Measurements from ENCODE around the gene GYS1.

Gene GYS1

DNA sequence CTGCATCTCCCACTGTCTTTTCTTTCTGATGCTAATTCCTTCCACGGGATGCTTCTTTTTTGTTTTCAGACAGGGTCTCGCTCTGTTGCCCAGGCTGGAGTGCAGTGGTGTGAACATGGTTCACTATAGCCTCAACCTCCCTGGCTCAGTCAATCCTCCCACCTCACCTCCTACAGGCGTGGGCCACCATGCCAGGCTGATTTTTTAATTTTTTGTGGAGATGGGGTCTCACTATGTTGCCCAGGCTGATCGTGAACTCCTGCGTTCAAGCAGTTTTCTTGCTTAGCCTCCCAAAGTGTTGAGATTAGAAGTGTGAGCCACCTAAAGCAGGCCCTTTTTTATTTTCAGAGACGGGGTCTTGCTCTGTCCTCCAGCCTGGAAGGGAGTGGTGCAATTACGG is 4.8 kb downstream of the GYS1 start:
- DNase-seq, result no peak

DNA sequence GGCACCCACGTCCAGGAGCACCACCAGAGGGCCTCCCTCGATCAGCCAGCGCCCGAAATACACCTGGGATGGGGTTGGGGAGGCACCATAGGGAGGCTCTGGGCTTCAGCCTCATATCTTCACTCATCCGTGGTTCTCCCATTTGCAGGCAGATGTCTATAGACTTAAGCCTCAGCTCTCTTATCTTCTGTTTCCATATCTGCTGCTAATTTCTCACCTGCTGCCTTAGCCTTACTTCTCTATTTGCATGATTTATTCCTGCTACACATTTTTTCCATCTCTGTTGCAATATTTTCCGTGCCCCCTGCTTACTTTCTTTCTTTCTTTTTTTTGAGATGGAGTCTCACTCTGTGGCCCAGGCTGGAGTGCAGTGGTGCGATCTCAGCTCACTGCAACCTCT is 5.8 kb downstream of the GYS1 start:
- DNase-seq, result no peak

DNA sequence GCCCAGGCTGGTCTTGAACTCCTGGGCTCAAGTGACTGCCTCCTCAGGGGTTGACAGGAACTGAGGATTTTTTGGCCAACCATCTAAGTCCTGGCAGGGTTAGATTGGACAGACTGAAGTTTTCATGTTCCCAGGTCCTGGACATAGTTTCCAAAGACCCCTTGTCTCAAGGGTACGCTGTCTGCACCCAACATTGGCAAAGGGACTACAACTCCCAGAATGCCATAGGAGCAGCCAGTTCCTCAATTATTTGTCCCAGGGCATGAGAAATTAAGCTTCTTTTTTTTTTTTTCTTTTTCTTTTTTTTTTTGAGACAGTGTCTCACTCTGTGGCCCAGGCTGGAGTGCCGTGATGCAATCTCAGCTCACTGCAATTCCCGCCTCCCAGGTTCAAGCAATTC is 6.9 kb downstream of the GYS1 start:
- no peak for DNase-seq

DNA sequence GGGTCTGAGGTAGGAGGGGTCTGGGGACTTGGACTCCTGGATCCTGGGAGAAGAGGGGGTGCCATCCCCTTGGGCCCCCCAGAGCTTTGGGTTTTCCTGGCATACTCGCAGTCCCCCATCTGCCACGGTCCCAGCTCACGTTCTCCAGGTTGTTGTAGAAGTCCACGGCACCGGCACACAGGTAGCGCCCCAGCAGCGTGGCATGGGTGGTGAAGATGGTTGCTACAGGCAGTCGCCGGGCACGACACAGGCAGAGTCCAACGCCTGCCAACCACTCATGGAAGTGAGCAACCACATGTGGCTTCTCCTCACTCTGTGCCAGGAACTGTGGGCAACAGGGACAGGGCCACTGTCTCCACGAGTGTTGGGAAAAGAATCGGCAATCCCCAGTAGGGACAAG is 7.4 kb downstream of the GYS1 start:
- no peak for DNase-seq

DNA sequence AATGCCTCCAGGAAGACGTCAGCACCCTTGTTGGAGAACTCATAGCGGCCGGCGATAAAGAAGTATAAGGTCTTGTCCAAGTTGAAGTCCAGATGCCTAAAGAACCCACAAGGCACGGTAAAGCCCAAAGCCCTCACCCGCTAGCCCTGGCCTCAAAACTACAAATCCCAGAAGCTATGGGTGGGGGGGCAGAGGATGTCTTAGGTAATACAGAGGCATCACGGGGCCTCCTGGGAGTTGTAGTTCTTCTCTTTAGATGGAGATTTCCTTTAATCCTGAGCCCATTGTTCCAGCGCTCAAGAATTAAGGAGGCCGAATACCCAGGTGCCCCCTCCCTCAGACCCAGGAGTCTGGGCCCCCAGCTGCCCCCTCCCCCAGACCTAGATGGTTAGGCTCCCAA is 10.8 kb downstream of the GYS1 start:
- no peak for DNase-seq

DNA sequence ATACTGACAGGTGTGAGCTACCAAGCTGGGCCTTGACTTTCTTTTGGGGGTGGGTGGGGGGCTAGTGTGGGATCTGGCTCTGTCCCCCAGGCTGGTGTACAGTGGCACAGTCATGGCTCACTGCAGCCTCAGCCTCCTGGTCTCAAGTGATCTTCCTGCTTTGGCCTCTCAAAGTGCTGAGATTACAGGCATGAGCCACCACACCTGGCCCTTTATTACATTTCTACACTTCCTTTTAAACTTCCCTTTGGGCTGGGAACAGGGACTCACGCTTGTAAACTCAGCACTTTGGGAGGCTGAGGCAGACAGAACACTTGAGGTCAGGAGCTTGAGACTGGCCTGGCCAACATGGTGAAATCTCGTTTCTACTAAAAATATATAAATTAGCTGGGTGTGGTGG is 16.0 kb downstream of the GYS1 start:
- DNase-seq, result no peak

DNA sequence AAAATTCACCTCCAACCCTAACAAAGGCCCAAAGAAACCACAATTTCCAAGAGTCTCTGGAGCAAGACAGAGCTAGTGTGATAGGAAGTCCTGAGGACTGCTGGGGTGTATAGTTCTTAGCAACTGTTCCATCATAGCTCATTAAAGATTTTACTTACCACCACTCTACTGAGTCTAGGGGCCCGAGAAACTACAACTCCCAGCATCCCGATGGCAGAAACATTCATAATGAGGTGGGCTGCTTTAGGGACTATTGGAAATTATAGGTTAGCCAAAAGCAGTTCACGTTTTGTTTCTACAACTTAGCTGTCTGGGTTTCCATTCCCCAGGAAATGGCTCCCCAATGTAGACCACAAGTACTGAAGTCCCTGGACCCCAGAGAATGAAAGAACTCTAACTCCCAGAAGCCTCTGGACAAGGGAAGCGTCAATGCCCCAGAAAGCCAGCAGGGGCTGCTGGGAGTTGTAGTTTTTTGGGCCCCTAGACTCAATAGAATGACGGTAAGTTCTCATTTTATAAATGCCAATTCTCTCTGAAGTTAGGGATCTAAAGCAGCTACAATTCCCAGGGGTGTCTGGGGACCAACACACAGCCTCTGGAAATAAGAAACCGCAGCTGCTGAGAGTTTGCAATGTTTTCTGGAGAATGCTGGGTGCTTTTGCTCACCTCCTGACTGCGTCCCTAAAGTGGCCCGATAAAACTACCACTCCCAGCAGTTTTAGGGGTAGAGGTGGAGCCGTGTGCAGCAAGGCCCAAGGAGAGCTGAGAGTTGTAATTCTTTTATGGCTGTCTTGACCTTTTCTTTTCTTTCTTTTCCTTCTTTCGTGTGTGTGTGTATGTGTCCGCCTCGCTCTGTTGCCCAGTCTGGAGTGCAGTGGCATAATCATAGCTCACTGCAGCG is 16.9 kb downstream of the GYS1 start:
- no peak for DNase-seq

DNA sequence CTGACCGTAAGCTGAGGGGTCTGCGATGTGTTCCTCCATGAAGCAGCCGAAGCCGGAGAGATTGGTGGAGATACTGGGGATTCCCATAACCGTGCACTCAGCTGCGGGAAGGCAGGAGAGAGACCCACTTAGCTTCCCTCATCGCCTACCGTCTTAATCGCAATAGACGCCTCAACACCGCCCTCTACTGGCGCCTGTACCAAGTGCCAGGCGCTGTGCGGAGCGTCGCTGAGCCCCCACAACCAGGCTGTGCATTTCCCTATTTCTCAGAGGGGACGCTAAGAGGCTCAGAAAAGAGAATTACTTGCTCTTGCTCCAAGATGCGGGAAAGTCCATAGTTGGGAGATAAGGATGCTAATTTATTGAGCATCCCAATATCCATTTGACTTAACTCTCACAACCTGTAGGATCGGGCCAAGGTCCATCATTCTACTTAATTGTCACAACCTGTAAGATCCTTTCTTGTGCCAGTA is 22.1 kb downstream of the GYS1 start:
- DNase-seq, result peak; percentile 51

DNA sequence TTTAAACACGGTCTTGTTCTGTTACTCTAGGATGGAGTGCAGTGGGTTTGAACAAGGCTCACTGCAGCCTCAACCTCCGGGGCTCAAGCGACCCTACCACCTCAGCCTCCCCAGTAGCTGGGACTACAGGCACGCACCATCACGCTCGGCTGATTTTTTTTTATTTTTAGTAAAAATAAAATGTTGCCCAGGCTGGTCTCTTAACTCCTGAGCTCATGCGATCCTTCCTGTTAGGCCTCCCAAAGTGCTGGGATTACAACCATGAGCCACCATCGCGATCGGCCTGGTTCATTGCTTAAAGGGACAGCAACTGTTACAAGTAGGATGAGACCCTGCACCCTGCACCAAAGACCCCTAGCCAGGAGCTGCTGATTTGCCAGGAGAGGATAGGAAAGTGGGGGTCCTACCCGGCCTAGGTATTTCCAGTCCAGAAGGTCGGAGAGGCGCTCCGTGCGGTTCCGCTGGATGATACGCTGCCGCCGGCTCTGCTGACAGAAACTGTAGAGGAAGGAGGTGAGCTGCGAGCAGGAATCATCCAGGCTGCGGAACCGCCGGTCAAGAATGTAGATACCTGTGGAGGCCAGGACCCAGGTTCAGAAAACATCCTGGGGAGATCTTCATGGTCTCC is 22.9 kb downstream of the GYS1 start:
- DNase-seq, result no peak

DNA sequence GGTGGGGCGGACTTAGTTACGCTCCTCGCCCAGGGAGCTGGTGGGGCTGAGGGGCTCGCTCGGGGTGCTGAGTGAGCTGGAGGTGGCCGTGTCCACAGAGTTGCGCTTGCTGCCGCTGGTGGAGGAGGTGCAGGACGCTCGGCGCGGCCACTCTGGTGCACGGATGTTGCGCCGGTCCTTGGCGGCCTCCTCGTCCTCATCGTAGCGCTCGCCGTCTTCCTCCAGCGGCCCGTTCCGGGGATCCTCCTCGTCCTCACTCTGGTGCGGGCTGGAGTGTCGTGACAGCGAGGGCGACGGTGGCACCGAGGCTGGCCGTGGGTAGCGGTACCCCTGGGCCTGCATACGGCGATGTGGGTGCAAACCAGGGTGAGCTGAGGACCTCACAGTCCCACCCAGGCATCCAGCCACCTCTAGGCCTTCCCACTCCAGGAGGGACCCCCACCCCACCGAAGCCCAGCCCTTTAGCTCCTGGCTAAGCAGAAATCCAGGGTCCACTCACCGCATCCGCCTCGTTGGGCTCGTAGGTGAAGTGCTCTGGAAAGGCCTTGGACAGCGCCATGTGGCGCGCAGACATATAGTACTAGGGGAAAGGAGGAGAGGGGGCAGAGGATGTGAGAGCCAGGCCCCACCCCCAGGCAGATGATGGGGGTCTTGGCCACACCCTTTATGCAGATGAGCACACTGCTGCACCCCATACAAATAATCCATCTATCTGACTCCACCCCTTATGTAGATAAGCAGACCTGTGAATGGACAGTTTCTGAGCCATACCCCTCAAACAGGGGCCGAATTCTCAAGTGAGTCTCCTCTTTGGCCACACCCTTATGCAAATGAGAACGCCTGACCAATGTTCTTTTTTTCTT is 23.6 kb downstream of the GYS1 start:
- DNase-seq, result no peak

DNA sequence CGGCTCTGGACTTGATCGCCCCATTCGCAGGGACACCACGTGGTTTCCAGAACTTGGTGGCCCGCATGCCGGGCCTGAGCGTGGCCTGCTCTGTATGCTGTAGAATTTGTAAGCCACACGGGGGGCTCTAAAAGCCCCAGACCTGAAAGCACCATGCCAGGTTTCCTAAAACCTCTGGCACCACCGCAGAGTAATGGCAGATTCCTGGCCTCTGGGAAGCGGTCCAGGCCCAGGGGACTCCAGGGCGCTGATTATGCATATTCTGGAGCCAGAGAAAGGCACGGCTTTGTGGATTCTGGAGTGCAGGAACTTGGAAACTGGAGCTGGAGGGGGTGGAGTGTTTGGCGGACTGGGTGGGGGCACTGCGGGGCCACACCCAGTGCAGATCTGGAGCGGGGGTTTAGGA is 24.3 kb downstream of the GYS1 start:
- DNase-seq, result no peak

DNA sequence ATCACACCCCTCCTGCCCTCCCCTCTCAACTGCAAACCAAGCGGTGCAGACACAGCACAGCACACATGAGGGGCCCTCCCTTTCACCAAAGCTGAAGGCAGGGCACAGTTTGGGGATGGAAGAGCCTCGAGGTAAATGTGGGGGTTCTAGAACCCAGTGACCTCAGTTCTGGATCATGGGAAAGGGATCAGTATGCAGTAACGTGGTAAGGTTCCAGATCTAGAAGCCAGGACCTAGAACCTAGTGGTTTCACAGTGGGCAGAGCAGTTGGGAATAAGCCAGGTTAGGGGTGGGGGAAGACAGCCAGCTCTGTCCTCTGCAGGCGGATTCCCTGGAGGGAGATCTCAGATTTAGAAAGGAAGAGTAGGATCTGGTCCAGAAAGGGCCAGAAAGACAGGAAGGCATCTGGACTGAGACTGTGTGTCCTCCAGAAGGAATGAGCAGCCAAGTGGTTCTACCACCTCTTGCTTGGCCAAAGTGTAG is 24.9 kb downstream of the GYS1 start:
- DNase-seq, result no peak

DNA sequence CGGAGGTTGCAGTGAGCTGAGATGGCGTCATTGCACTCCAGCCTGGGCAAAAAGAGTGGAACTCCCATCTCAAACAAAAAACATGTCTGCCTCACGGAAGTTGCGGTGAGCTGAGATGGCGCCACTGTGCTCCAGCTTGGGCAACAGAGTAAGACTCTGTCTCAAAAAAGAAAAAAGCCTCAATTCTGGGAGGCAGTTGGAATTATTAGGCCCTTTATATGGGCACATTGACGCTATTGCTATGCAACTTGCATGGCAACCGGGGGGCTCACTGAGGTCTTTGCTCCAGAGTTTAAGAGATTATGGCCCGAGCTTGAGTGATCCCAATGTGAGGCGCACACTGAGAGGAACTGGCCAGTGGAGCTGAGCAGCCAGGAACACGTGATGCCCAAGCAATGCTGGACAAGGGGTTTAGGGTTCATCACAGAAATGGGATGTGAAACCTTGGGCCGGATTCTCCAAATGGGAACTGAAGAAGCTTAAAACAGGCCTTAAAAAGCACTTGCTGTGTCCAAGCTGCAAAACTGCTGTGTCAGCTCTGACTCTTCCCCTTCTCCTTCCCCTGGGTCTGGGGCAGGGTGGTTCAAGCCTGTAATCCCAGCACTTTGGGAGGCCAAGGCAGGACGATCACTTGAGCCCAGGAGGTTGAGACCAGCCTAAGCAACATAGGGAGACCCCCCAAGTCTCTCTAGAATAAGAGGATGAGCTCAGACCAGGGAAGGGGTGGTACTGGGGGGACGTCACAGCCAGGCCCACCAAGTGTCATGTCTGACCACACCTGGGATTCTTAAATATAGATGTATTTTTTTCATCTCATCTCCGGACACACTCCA is 25.5 kb downstream of the GYS1 start:
- no peak for DNase-seq

DNA sequence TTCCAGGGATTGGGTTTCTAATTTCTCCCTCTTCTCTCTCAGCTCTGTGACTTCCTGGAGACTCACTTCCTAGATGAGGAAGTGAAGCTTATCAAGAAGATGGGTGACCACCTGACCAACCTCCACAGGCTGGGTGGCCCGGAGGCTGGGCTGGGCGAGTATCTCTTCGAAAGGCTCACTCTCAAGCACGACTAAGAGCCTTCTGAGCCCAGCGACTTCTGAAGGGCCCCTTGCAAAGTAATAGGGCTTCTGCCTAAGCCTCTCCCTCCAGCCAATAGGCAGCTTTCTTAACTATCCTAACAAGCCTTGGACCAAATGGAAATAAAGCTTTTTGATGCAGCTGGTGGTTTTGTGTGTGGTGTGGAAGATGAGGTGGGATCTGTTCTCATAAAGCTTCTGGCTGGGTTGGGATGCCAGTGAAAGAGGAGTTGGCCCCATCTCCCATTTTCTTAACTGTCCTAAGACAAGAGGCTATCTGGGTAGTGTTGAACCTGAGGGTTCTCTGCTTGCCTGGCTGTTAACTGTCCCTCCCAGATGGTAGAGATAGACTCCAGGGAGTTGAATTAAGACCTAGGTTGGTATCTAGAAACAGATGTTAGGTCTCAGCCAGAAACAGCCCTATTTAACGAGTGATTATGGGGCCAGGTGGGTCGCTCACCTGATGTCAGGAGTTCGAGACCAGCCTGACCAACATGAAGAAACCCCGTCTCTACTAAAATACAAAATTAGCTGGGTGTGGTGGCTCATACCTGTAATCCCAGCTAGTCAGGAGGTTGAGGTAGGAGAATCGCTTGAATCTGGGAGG is 26.4 kb downstream of the GYS1 start:
- DNase-seq, result no peak

DNA sequence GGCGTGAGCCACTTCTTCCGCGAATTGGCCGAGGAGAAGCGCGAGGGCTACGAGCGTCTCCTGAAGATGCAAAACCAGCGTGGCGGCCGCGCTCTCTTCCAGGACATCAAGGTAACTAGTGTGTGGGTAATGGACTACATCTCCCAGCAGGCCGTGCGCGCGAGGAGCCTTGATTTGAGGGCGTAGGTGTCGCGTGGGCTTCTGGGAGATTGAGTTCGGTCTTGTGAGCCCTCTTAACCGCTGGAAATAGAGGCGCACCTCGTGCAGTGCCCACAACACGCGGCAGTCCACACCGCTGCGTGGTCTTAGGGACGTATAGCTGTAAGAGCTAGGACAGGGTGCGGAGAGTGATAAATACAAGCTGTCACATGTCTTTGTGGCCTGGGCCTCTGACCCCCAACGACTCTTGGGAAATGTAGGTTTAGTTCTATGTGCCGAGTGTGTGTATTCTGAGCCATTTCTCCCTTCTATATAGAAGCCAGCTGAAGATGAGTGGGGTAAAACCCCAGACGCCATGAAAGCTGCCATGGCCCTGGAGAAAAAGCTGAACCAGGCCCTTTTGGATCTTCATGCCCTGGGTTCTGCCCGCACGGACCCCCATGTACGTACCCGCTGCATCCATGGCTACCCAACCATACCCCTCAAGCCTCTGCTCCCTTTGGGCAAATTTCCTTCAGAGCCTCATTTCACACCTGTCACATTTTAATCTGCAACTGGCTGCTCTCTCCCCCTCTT is 27.1 kb downstream of the GYS1 start:
- DNase-seq, result peak; percentile 74

DNA sequence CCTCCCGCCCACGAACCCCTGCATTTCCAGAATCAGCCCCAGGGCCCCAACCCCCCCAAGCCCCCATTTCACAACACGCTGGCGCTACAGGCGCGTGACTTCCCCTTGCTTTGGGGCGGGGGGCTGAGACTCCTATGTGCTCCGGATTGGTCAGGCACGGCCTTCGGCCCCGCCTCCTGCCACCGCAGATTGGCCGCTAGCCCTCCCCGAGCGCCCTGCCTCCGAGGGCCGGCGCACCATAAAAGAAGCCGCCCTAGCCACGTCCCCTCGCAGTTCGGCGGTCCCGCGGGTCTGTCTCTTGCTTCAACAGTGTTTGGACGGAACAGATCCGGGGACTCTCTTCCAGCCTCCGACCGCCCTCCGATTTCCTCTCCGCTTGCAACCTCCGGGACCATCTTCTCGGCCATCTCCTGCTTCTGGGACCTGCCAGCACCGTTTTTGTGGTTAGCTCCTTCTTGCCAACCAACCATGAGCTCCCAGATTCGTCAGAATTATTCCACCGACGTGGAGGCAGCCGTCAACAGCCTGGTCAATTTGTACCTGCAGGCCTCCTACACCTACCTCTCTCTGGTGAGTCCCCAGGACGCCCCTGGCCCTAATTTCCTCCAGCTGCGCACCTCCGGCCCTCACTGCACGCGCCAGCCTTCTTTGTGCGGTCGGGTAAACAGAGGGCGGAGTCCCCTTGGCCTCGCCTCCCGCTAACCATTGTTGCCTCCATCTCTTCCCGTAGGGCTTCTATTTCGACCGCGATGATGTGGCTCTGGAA is 27.9 kb downstream of the GYS1 start, which contains the start of gene FTL:
FTL (plus strand) TSS at position 270 of the 766 bp plus-strand sequence; CDS start at position 469, 199 bp downstream.
- DNase-seq, result peak; percentile 84

DNA sequence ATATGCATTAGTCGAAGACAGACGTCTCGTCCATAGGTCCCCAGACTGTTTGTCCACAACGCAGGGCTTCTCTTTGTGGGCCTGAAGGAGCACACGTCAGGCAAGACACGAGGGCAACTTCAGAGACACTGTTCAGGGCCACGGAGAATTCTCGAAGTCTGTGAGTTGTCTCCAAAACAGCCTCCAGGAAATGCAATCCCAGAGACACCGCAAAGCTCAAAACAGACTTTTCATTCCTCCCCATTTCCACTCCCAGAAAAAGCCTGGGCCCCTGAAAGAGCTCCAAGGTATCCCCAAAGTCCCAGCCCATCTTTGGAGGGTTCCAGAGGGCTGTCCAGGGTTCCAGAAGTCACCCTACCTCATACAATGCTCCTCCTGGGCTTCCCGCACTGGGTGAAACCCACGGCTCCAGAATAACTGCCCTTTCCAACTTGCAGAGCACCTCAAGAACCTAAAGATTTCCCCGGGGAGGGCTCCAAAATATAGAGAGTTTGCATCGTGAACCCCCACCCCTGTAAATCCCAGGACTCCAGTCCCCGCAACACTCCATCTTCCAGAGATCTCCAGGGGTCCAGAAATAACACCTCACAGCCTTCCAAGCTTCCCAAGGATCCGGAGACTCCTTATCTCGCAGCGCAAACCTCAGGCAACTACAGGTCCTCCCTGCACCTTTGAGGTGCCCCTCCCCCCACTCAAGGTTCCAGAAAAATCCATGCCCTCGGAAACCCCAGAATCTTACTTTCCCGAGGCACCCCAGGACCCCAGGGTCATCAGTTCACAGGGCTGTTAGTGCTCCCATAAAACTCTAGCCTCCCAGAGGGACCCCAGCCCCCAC is 28.7 kb downstream of the GYS1 start:
- DNase-seq, result no peak

DNA sequence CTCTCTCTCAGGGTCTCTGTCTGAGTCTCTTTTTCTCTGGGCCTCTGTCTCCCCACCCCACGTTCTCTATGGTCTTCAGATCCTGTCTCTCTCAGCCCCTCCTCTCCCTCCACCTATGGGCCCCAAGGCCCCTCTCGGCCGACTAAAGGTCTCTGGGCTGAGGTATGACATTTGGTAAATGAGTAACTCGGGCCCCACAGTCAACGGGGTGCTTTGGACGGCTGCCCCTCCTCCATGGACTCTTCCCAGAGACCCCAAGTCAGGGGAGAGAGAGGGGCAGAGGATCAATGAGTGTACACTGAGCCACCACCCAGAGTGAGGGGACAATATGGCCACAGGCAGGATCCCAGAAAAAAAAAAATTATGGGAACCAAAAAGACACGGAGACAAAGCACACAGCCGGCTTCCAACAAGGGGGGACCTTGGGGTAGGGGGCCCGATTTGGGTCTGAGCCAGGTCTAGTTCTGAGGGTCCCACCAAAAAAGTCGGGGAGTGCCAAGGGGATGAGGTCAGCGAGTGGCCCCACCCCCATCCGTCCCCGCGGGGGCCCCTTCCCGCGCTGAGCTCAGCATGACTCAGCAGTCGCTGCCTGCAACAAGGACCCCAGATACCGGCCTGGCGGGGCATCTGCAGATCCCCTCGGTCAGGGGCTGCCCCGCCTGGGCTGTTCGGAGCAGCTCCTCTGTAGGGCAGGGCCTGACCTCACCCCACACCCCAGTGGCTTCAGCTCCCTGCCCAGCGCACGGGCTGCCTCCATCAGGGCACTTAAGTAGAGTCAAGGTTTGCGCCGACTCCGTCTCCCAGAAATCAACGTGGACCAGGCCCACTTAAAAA is 29.5 kb downstream of the GYS1 start:
- DNase-seq, result no peak

Measured in NCI-H526 treated with DMSO at 0.1 percent for 48 hours (cell line).